ENCODE data around the gene KRT73.

KRT73 gene

GRCh38 chr12:52618216-52618615 is at the start of gene KRT73:
Gene KRT73, minus strand, starts transcription at chr12:52618559. Its CDS starts 35 bp downstream, at chr12:52618524.
- no peak for DNase-seq

GRCh38 chr12:52667931-52668330 is 49.6 kb upstream of the KRT73 start:
- DNase-seq, result no peak

DNA sequence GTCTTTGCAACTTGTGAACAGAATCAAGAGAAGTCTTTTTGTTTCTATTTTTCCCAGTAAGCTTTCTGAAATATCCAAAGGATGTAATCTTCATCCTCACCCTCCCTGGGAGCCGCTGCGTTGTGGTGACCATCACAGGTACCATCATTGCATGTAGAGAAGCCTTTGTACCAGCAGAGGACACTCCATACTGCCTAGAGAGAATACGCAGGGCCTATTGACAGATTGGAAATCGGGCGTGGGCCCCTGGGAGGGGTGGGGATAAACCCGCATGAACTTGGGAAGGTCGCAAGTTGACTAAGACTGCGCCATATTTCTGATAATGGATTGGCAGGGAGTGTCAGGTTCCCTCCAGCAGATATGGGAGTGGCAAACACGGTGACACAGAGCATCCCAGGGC is 49.1 kb upstream of the KRT73 start:
- DNase-seq, result no peak

DNA sequence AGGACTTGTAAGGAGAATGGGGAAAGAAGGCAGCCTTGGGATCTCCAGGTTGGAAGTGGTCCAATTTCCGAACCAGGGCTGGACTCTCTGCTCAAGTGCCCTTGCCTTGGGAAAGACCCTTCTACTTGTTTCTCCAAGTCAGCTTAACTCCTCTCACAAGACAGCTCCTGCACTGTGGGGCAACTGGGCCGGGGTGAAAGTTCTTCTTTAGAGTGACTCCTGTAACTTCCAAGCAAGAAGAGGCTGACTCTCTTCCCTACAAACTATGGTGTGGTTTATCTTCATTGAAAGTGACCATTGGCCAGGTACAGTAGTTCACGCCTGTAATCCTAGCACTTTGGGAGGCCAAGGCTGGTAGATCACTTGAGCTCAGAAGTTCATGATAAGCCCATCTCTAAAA is 48.1 kb upstream of the KRT73 start:
- no peak for DNase-seq

- DNase-seq, result no peak
Observed at GRCh38 chr12:52663420-52663819, 45.1 kb upstream of the KRT73 start.

GRCh38 chr12:52662918-52663229 is 44.5 kb upstream of the KRT73 start:
- DNase-seq, result no peak

GRCh38 chr12:52662093-52662917 is 43.9 kb upstream of the KRT73 start:
- DNase-seq, result no peak

GRCh38 chr12:52661668-52662067 is 43.3 kb upstream of the KRT73 start:
- no peak for DNase-seq

DNA sequence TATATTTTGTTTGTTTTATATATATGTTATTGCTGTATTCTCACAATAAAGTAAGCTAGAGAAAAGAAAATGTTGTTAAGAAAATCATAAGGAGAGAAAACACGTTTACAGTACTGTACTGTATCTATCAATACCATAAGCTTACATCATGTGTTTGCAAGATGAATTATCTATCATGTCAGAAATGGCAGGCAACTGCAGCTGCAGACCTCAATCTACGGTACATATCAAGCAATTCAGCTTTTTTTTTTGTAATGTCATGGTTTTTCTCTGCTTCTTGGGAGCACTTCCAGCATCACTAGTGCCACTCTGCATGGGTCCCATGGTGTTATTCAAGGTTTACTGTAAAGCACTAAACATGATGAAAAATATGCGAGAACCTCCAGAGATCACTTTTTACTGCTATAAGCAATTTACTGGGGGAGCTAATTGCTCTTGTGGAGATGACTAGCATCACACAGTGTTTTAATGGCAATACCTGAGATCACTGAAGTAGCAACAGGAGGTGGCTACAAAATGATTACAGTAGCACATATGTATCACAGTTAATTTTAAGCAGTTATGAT is 42.7 kb upstream of the KRT73 start:
- DNase-seq, result no peak

DNA sequence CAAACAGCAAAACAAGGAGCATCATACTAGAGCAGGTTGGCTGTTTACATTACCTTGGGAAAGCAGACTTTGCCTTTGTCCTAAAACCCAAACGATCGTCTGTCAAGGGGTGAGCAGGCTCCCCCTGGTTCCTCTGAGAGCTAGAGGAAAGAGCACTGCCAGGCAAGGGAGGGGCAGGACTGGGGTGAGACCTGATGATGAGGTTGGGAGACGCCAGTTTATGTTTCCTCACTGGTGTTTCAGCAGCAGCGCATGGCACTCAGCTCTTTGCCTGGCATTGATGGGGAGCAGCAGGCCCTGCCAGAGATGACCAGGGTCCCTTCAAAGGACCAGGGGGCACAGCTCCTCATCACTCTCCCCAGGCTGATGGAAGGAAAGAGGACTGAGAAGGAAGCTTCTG is 41.6 kb upstream of the KRT73 start:
- no peak for DNase-seq

DNA sequence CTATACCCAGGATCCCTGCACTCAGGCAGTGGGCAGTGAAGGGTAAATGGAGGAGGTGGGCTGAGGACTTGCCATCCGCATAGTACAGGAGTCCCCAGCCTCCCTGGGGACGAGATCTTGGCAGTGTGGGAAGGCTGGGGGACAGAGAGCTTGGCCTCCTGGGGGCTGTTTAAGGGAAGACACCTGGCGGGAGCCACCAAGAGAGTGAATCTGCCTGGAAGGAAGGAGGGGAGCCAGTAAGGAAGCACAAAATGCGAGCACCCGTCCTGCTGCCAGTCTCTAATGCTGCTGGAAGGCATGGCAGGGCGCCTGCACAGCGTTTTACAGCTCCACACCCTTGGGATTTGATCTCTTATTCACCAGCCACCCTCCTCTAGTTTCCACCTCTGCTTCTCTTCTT is 41.0 kb upstream of the KRT73 start:
- no peak for DNase-seq

DNA sequence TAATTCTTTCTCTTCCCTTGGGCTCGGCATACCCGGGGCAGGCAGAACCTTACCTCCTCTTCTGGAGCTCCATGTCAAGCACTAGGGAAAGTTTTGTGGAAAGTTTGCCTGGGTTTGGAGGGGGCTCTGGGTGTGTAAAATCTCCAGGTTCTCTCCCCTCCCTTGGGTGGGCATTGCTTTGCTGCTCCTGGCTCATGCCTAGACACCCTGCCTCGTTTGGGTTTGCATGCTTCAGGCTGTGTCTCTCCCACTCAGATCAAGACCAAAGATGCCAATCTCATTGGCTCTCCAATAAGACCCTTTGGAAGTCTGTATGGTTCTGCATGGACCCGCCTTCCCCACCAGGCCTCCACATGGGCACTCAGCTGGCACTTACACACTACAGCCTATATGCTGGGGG is 39.8 kb upstream of the KRT73 start:
- no peak for DNase-seq

DNA sequence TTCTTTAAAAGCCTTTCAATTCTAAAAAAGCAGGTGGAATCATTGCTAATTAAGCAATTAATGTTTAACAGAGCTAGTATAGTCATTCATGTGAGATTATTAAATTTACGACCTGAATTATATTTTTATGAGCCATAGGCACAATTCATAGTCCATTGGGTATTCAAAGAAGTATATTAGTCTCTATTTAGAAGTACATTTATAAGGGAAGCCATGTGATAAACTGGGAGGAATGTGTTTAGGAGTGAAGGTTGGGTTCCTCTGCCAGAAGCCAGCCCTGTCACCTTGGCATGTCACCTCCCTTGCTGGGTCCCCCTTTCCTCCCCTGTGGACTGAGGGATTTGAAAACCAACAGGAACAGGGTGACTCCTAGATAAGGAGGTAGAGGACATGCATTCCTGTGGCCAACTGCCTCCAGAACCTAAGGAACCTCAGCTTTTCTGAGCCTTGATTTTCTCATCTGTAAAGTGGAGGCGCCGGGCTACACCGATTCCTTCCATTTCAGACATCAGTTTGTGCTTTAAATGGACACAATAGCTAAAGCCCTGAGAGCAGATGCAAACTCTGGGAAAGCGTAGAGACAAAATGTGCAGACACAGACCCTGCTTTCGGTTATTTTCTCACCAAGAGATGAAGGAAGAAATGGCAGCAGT is 39.0 kb upstream of the KRT73 start:
- no peak for DNase-seq

DNA sequence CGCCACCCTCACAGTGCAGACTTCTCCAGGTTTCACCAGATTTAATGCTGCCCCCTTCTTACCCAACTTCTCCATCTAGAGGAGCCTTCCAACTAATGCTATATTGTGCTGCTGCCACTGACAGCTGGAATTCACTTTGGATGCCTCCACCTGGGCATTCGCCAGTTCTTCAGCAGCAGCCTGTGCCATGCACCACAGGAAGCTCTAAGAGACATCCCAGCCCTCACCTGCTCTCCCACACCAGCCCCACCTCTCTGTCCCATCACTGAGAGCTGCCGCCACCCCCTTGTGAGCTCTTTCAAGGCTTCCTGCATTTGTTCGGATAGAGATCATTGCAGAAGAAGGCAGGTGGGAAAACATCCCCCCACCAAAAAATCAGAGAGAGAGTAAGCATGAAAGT is 38.3 kb upstream of the KRT73 start:
- DNase-seq, result no peak

DNA sequence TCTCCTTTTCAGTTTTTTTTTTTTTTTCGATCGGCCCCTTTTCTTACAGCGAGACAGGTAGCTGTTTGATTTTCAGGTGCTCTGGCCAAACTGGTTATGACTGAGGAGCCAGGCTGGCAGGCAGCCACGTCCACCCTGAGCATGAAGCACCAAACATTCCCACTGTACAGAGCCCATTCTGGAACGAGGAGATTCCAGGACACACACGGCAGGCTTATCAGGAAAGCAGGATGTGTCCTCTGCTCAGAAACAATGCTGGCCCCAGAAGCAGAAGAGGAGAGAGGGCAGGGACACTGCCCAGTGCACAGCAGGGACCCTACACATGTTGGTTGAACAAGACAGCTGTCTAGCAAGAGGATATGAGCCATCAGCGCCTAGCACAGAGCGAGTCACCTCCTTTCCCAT is 37.4 kb upstream of the KRT73 start:
- no peak for DNase-seq

- no peak for DNase-seq
Observed at GRCh38 chr12:52655251-52655650, 36.9 kb upstream of the KRT73 start.

- no peak for DNase-seq
Observed at GRCh38 chr12:52651726-52652261, 33.4 kb upstream of the KRT73 start, which contains the start of gene KRT2. Gene KRT2, minus strand, starts transcription at chr12:52652211. Its CDS starts 69 bp downstream, at chr12:52652142.

DNA sequence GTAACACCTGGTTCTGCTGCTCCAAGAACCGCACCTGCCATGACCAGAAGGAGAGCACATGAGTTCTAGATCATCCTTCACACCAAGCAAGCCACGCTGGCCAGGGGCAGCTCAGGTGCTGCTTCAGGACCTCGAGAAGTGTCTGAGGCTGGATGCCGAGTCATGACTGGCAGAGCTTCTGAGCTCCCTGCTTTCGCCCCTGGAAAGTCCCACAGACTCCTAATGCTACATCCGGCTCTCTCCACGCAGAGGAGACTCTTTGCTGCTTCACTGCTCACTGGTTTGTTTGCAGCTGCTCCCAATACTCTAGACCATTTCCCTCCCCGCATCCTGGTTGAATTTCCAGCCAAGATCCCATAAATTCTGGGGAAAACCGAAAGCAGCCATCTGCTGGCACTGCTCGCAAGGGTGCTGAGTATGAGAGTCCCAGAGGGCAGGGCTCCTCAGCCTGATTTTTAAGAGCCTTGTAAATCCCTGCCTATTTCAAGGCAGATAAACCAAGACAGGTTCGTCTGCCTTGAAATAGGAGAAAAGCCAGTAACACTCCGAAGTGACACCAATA is 32.2 kb upstream of the KRT73 start:
- peak; percentile 0 for DNase-seq

DNA sequence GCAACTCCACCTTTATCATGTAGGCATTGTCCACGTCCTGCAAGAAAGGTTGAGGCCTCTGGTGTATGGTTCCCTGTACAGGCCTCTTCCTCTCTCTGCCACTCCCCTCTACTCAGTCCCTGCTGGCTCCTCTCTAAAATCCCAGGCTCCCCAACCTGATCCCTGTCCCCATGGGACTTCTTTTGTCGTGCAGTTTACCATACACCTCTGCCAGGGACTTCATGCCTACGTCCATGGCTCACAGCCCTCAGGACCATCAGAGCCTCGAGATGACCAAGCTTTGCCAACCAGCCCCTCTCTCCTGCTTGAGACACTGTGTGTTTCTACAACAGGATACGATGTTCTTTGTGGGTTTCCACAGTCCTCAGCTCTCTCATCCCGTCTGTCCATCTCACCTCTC is 30.7 kb upstream of the KRT73 start:
- DNase-seq, result no peak

GRCh38 chr12:52648012-52648550 is 29.7 kb upstream of the KRT73 start:
- no peak for DNase-seq

DNA sequence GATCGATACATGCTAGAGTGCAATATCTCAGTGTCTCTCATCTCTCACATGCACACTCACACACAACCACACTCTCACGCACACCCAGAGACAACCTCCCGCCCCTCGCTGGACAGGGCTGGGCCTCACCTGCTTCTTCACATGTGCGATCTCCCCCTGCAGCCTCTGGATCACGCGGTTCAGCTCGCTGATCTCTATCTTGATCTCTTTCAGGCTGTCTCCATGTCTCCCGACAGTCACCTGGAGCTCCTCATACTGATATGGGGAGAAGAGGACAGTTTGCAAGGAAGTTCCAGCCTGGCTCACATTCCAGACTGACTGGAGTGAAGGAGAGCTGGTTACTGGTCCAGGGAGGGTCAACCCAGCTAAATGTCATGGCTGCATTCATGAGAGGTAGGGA is 29.2 kb upstream of the KRT73 start:
- DNase-seq, result no peak

GRCh38 chr12:52646613-52647012 is 28.3 kb upstream of the KRT73 start:
- no peak for DNase-seq

- no peak for DNase-seq
Observed at GRCh38 chr12:52645982-52646381, 27.6 kb upstream of the KRT73 start.

Measured in NCI-H526 treated with DMSO at 0.1 percent for 48 hours (cell line).